Osteoblast (primary cell): Measurements from ENCODE around the gene TMBIM1. TPM values are rescaled to one million over a fixed set of nuclear protein-coding genes. Genes with fewer than 3 reads are reported as not detected.

ENCODE experiments used
- DNase-seq: peaks from one replicate; pipeline ENCODE4 v3.0.0; 2011; ENCODE audit warnings: low spot score, mixed read lengths; ENCODE audit not compliant: insufficient read length; ENCODE audit errors: missing footprints
- H2AFZ ChIP-seq: 2 replicates; pipeline ENCODE4 v1.6.0; 2011; ENCODE audit warnings: mild to moderate bottlenecking, low read length
- H3K27ac ChIP-seq: 2 replicates; pipeline ENCODE4 v1.5.1; 2011; ENCODE audit warnings: mild to moderate bottlenecking, low read depth, low read length, moderate library complexity
- H3K27me3 ChIP-seq: 2 replicates; pipeline ENCODE4 v1.6.0; 2012; ENCODE audit warnings: mild to moderate bottlenecking, control low read depth, inconsistent platforms, low read length, moderate library complexity; ENCODE audit not compliant: insufficient read depth
- H3K36me3 ChIP-seq: 2 replicates; pipeline ENCODE4 v1.5.1; 2011; ENCODE audit warnings: mild to moderate bottlenecking, low read length, control low read depth, moderate library complexity; ENCODE audit not compliant: insufficient read depth
- H3K4me1 ChIP-seq: 2 replicates; pipeline ENCODE4 v1.5.1; 2011; ENCODE audit warnings: mild to moderate bottlenecking, low read length, control low read depth, moderate library complexity; ENCODE audit not compliant: insufficient read depth
- H3K4me2 ChIP-seq: 2 replicates; pipeline ENCODE4 v1.6.0; 2011; ENCODE audit warnings: mild to moderate bottlenecking, low read length; ENCODE audit not compliant: insufficient read depth
- H3K4me3 ChIP-seq: fragments of 200-600 bp; sonication (generic); 3 replicates; pipeline ENCODE4 v1.5.1; 2012; ENCODE audit warnings: mild to moderate bottlenecking, low read length, inconsistent platforms; ENCODE audit not compliant: insufficient read depth
- H3K79me2 ChIP-seq: 2 replicates; pipeline ENCODE4 v1.6.0; 2012; ENCODE audit warnings: mild to moderate bottlenecking, low read length, control low read depth, inconsistent platforms; ENCODE audit not compliant: insufficient read depth
- H3K9me3 ChIP-seq: 2 replicates; pipeline ENCODE4 v1.5.1; 2011; ENCODE audit warnings: low read depth, low read length, control low read depth
- H4K20me1 ChIP-seq: 2 replicates; pipeline ENCODE4 v1.6.0; 2012; ENCODE audit warnings: mild to moderate bottlenecking, low read length, control low read depth; ENCODE audit not compliant: insufficient read depth
- CTCF ChIP-seq: IDR thresholded peaks from 2 replicates; pipeline ENCODE4 v1.5.1; 2011; ENCODE audit warnings: mild to moderate bottlenecking, low read depth, low read length, moderate library complexity; ENCODE audit errors: extremely low read depth
- total RNA-seq: library from RNA; depleted of rRNA; stranded (reverse); fragments of >200 nt; gene quantifications from 2 replicates; pipeline ENCODE4 v1.2.3, GENCODE V29; 2012

The TMBIM1 gene
- total RNA-seq, 1 donor: 155 TPM

- H3K4me1 ChIP-seq: peaks cover 30% of the 10 kb centered on the region
- H3K4me3 ChIP-seq: peak within 1 kb of the TSS; percentile 98
- H3K79me2 ChIP-seq: peaks cover 47% of the 10 kb centered on the region
- H3K4me2 ChIP-seq: peak within 1 kb of the TSS; percentile 100
- H3K27ac ChIP-seq: peak within 1 kb of the TSS; percentile 85
- H4K20me1 ChIP-seq: peaks cover 29% of the 10 kb centered on the region
- DNase-seq: peak; percentile 100
- TF ChIP-seq CTCF: no peak
- peaks cover 46% of the 10 kb centered on the region for H3K36me3 ChIP-seq
- no peaks in the 10 kb centered on the region for H3K9me3 ChIP-seq
- peak within 1 kb of the TSS; percentile 96 for H2AFZ ChIP-seq
- H3K27me3 ChIP-seq: no peaks in the 10 kb centered on the region
Measured at GRCh38 chr2:218269900-218270720, 22.2 kb downstream of the TMBIM1 start, which contains the start of the genes AAMP and PNKD. Gene AAMP, minus strand, starts transcription at chr2:218270137. Its CDS starts 51 bp downstream, at chr2:218270086. Gene PNKD, plus strand, starts transcription at chr2:218270519. Its CDS starts 17 bp downstream, at chr2:218270536.

DNA sequence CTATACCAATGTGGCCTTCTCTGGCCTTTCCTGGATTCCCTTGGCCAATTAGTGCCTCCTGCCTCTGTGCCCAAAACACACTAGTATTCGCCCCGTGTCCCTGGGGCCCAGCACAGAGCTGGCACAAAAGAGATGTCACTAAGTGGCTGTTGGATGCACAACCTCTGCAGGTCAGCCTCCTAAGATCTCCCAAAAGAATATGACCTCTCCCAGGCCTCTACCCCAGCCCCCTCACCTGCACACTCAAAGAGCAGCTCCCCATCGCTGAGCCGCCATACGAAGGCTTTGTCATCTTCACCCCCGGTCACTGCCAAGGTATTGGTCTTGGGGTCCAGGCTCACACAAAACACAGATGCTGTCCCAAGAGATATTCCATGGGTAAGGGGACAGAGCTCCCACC, 25.0 kb downstream of the TMBIM1 start:
- peak; percentile 62 for DNase-seq
- no peak for TF ChIP-seq CTCF

GRCh38 chr2:218266316-218266979, 25.9 kb downstream of the TMBIM1 start:
- TF ChIP-seq CTCF: no peak
- no peak overlapping the region for H2AFZ ChIP-seq
- DNase-seq: peak; percentile 13
- H3K79me2 ChIP-seq: peaks cover 28% of the 10 kb centered on the region
- H3K36me3 ChIP-seq: peaks cover 41% of the 10 kb centered on the region
- no peak overlapping the region for H3K27ac ChIP-seq
- H3K4me2 ChIP-seq: no peak overlapping the region
- no peak overlapping the region for H3K4me3 ChIP-seq
- H3K27me3 ChIP-seq: no peaks in the 10 kb centered on the region
- H3K9me3 ChIP-seq: no peaks in the 10 kb centered on the region
- H3K4me1 ChIP-seq: peaks cover 14% of the 10 kb centered on the region
- H4K20me1 ChIP-seq: peaks cover 20% of the 10 kb centered on the region

More for the DNA sequence above, 25.0 kb downstream of the TMBIM1 start:
- Histone ChIP-seq H3K4me1 (peaks cover 21% of the 10 kb centered on the region), H4K20me1 (peaks cover 26% of the 10 kb centered on the region), H3K27ac (no peak overlapping the region), H3K4me2 (no peak overlapping the region), H3K27me3 (no peaks in the 10 kb centered on the region), H3K9me3 (no peaks in the 10 kb centered on the region), H3K79me2 (peaks cover 36% of the 10 kb centered on the region), H3K4me3 (no peak overlapping the region), H2AFZ (no peak overlapping the region), H3K36me3 (peaks cover 41% of the 10 kb centered on the region)

GRCh38 chr2:218265626-218266025, 26.7 kb downstream of the TMBIM1 start:
- DNase-seq: peak; percentile 9
- H3K4me1 ChIP-seq: peaks cover 6% of the 10 kb centered on the region
- no peak overlapping the region for H3K4me3 ChIP-seq
- H4K20me1 ChIP-seq: peaks cover 20% of the 10 kb centered on the region
- no peak overlapping the region for H2AFZ ChIP-seq
- no peaks in the 10 kb centered on the region for H3K27me3 ChIP-seq
- TF ChIP-seq CTCF: no peak
- H3K9me3 ChIP-seq: no peaks in the 10 kb centered on the region
- H3K27ac ChIP-seq: no peak overlapping the region
- H3K4me2 ChIP-seq: no peak overlapping the region
- H3K79me2 ChIP-seq: peaks cover 20% of the 10 kb centered on the region
- peaks cover 41% of the 10 kb centered on the region for H3K36me3 ChIP-seq
